NT2/D1 (cell line): ENCODE results near the gene ARSB.

ENCODE experiments used
- YY1 ChIP-seq: IDR thresholded peaks from 2 replicates; pipeline ENCODE4 v1.6.1; 2011; ENCODE audit not compliant: insufficient read length, insufficient read depth
- ZNF274 ChIP-seq: IDR thresholded peaks from 2 replicates; pipeline ENCODE4 v1.6.1; 2011; ENCODE audit warnings: mild to moderate bottlenecking, low read depth, low read length

GRCh38 chr5:78765116-78765515 is 220.0 kb downstream of the ARSB start:
- TF ChIP-seq ZNF274 (no peak), YY1 (no peak)
